Uterus (tissue), 4 donors: ENCODE results near the gene CALML5. TPM values are rescaled to one million over a fixed set of nuclear protein-coding genes. Genes with fewer than 3 reads are reported as not detected.

Experiments
- DNase-seq, 2 donors: peaks; one replicate each; pipeline ENCODE4 v3.0.0-alpha.2; 2019 to 2020
- H3K27ac ChIP-seq, 2 donors: fragments of 200-600 bp; sonication (generic); 1 replicate in 1 of 2; 2 replicates in 1 of 2; pipeline ENCODE4 v1.5.1; 2016 to 2018
- H3K27me3 ChIP-seq, 2 donors: fragments of 200-600 bp; sonication (generic); one replicate each; pipeline ENCODE4 v1.5.1; 2018 to 2019; ENCODE audit warnings: control low read depth in 1 of 2
- H3K36me3 ChIP-seq, 2 donors: fragments of 200-600 bp; sonication (generic); one replicate each; pipeline ENCODE4 v1.5.1; 2019; ENCODE audit warnings: control low read depth in 1 of 2
- H3K4me1 ChIP-seq, 2 donors: fragments of 200-600 bp; sonication (generic); one replicate each; pipeline ENCODE4 v1.5.1; 2018 to 2019; ENCODE audit warnings: control low read depth in 1 of 2
- H3K4me3 ChIP-seq, 2 donors: fragments of 200-600 bp; sonication (generic); 1 replicate in 1 of 2; 2 replicates in 1 of 2; pipeline ENCODE4 v1.5.1; 2018 to 2019; ENCODE audit warnings: mild to moderate bottlenecking in 1 of 2
- H3K9me3 ChIP-seq, 2 donors: fragments of 200-600 bp; sonication (generic); one replicate each; pipeline ENCODE4 v1.5.1; 2019; ENCODE audit warnings: control low read depth in 1 of 2
- POLR2A ChIP-seq, 2 donors: fragments of 450-650 bp; IDR thresholded peaks; one replicate each; pipeline ENCODE4 v1.6.1; 2016; ENCODE audit warnings: antibody characterized with exemption in 2 of 2, mild to moderate bottlenecking in 1 of 2, moderate library complexity in 1 of 2
- intact Hi-C: fragments of 100-400 bp; cut with DNase I; formaldehyde crosslinking; loops from one replicate; pipeline ENCODE4 v1.15.1; 2023; ENCODE audit warnings: low total_unique reads
- total RNA-seq, 4 donors: library from RNA; depleted of rRNA in 3 of 4; stranded (reverse); fragments of >200 nt in 3 of 4; gene quantifications; one replicate each; pipeline versions ENCODE4 v1.1.0 to v1.2.4, GENCODE V29; 2014 to 2023
- TF ChIP-seq, protein P1 (sequence below), 4 experiments: fragments of 200-600 bp in 2 of 4; fragments of 450-650 bp in 2 of 4; sonication (generic) in 2 of 4; IDR thresholded peaks; one replicate each; pipeline ENCODE4 v1.5.1; 2016 to 2019; ENCODE audit warnings: antibody characterized with exemption in 4 of 4, mild to moderate bottlenecking in 2 of 4, moderate library complexity in 1 of 4
- donor health status: DM: yes; HTN: yes; CAD: no.

CALML5 gene
- total RNA-seq, 4 donors from 2014 or later: not detected

GRCh38 chr10:5466451-5467206 is 32.7 kb downstream of the CALML5 start:
- H3K36me3 ChIP-seq: no peaks in the 10 kb centered on the region
- H3K4me3 ChIP-seq: no peak overlapping the region
- H3K27me3 ChIP-seq: no peaks in the 10 kb centered on the region
- peaks cover 0 to 3% of the 10 kb centered on the region in 2 donors for H3K4me1 ChIP-seq
- peak in 1 of 2 donors; percentile 18 for TF ChIP-seq POLR2A (IDR thresholded peaks at IDR 0.05)
- TF ChIP-seq, protein P1, sequence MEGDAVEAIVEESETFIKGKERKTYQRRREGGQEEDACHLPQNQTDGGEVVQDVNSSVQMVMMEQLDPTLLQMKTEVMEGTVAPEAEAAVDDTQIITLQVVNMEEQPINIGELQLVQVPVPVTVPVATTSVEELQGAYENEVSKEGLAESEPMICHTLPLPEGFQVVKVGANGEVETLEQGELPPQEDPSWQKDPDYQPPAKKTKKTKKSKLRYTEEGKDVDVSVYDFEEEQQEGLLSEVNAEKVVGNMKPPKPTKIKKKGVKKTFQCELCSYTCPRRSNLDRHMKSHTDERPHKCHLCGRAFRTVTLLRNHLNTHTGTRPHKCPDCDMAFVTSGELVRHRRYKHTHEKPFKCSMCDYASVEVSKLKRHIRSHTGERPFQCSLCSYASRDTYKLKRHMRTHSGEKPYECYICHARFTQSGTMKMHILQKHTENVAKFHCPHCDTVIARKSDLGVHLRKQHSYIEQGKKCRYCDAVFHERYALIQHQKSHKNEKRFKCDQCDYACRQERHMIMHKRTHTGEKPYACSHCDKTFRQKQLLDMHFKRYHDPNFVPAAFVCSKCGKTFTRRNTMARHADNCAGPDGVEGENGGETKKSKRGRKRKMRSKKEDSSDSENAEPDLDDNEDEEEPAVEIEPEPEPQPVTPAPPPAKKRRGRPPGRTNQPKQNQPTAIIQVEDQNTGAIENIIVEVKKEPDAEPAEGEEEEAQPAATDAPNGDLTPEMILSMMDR (IDR thresholded peaks at IDR 0.05): no peak
- intact Hi-C loops: no loop called here
- DNase-seq: peak; percentile 63 to 76
- peaks cover 0 to 6% of the 10 kb centered on the region in 2 donors for H3K9me3 ChIP-seq
- peak overlapping the region; percentile 61 to 75 for H3K27ac ChIP-seq

GRCh38 chr10:5465976-5466450 is 33.4 kb downstream of the CALML5 start:
- Histone ChIP-seq H3K4me1 (peaks cover 0 to 3% of the 10 kb centered on the region in 2 donors), H3K9me3 (peaks cover 0 to 6% of the 10 kb centered on the region in 2 donors), H3K4me3 (no peak overlapping the region), H3K36me3 (no peaks in the 10 kb centered on the region), H3K27ac (peak overlapping the region; percentile 61 to 75), H3K27me3 (no peaks in the 10 kb centered on the region)
- TF ChIP-seq, protein P1 (IDR thresholded peaks at IDR 0.05): no peak
- no peak for TF ChIP-seq POLR2A (IDR thresholded peaks at IDR 0.05)
- no peak for DNase-seq
- intact Hi-C loops: no loop called here

DNA sequence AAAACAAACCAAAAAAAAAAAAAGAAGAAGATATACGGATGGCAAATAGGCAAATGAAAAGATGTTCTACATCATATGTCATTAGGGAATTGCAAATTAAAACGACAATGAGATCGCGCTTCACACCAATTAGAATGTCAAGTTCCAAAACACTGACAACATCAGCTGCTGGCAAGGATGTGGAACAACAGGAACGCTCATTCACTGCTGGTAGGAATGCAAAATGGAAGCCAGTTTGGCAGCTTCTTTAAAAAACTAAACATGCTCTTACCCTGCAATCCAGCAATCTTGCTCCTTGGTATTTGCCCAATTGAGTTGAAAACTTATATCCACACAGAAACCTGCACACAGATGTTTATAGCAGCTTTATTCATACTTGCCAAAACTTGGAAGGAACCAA is 34.8 kb downstream of the CALML5 start:
- H3K4me3 ChIP-seq: no peak overlapping the region
- peaks cover 0 to 6% of the 10 kb centered on the region in 2 donors for H3K9me3 ChIP-seq
- intact Hi-C loops: no loop called here
- no peaks in the 10 kb centered on the region for H3K27me3 ChIP-seq
- H3K27ac ChIP-seq: no peak overlapping the region
- H3K36me3 ChIP-seq: no peaks in the 10 kb centered on the region
- peaks cover 0 to 3% of the 10 kb centered on the region in 2 donors for H3K4me1 ChIP-seq
- DNase-seq: no peak
- TF ChIP-seq POLR2A (IDR thresholded peaks at IDR 0.05): no peak
- TF ChIP-seq, protein P1 (IDR thresholded peaks at IDR 0.05): no peak

- DNase-seq: no peak
- TF ChIP-seq, protein P1 (IDR thresholded peaks at IDR 0.05): no peak
- no peak for TF ChIP-seq POLR2A (IDR thresholded peaks at IDR 0.05)
- Histone ChIP-seq H3K36me3 (no peaks in the 10 kb centered on the region), H3K27me3 (no peaks in the 10 kb centered on the region), H3K4me3 (no peak overlapping the region), H3K9me3 (no peaks in the 10 kb centered on the region), H3K27ac (no peak overlapping the region), H3K4me1 (peaks cover 0 to 3% of the 10 kb centered on the region in 2 donors)
- intact Hi-C loops: no loop called here
These were observed 36.5 kb downstream of the CALML5 start for GRCh38 chr10:5462841-5463293.
